ENCODE data around the gene RAET1E.

GRCh38 chr6:149895048-149895590, 2.8 kb downstream of the RAET1E start:
- TF ChIP-seq POLR2AphosphoS5 (IDR thresholded peaks at IDR 0.05) (peak in 1 of 3 donors; percentile 44), CTCF (IDR thresholded peaks at IDR 0.05 in 8 of 11, conservative IDR thresholded peaks at IDR 0.05 in 3 of 11) (no peak)
